Progenitor cell of endocrine pancreas (in vitro differentiated cells): Measurements from ENCODE around the gene KLHL18. TPM values are rescaled to one million over a fixed set of nuclear protein-coding genes. Genes with fewer than 3 reads are reported as not detected.

Experiments used
- DNase-seq: peaks from one replicate; pipeline ENCODE4 v3.0.0; 2021; ENCODE audit warnings: low spot score; ENCODE audit not compliant: unreplicated experiment
- H3K27ac Mint-ChIP-seq: 2 replicates; pipeline ENCODE4 v1.8.0; 2021; ENCODE audit warnings: mild to moderate bottlenecking, moderate library complexity, mixed read lengths
- H3K27me3 Mint-ChIP-seq: 2 replicates; pipeline ENCODE4 v1.8.0; 2021; ENCODE audit warnings: mixed read lengths
- H3K36me3 Mint-ChIP-seq: 2 replicates; pipeline ENCODE4 v1.8.0; 2022; ENCODE audit warnings: mixed read lengths; ENCODE audit not compliant: insufficient read depth
- H3K4me1 Mint-ChIP-seq: 2 replicates; pipeline ENCODE4 v1.8.0; 2021; ENCODE audit warnings: low read depth, mixed read lengths
- H3K4me3 Mint-ChIP-seq: 2 replicates; pipeline ENCODE4 v1.8.0; 2021; ENCODE audit warnings: low read depth, mild to moderate bottlenecking, moderate library complexity, mixed read lengths
- H3K9me3 Mint-ChIP-seq: 2 replicates; pipeline ENCODE4 v1.8.0; 2021; ENCODE audit warnings: low read depth, mixed read lengths
- total RNA-seq: library from RNA; stranded (reverse); gene quantifications from 2 replicates; pipeline ENCODE4 v1.2.1, GENCODE V29; 2021
- TF ChIP-seq, protein P1 (sequence below): fragments of 200-600 bp; sonication (generic); IDR thresholded peaks from one replicate; pipeline ENCODE4 v1.5.0; 2021; ENCODE audit warnings: antibody characterized with exemption, mild to moderate bottlenecking; ENCODE audit not compliant: unreplicated experiment

Gene KLHL18
- total RNA-seq, 1 donor from 2014 or later = 33.6 TPM

- H3K27ac Mint-ChIP-seq = no peak overlapping the region
- H3K9me3 Mint-ChIP-seq = no peaks in the 10 kb centered on the region
- no peak overlapping the region for H3K4me3 Mint-ChIP-seq
- peaks cover 8% of the 10 kb centered on the region for H3K36me3 Mint-ChIP-seq
- no peaks in the 10 kb centered on the region for H3K27me3 Mint-ChIP-seq
- TF ChIP-seq, protein P1, sequence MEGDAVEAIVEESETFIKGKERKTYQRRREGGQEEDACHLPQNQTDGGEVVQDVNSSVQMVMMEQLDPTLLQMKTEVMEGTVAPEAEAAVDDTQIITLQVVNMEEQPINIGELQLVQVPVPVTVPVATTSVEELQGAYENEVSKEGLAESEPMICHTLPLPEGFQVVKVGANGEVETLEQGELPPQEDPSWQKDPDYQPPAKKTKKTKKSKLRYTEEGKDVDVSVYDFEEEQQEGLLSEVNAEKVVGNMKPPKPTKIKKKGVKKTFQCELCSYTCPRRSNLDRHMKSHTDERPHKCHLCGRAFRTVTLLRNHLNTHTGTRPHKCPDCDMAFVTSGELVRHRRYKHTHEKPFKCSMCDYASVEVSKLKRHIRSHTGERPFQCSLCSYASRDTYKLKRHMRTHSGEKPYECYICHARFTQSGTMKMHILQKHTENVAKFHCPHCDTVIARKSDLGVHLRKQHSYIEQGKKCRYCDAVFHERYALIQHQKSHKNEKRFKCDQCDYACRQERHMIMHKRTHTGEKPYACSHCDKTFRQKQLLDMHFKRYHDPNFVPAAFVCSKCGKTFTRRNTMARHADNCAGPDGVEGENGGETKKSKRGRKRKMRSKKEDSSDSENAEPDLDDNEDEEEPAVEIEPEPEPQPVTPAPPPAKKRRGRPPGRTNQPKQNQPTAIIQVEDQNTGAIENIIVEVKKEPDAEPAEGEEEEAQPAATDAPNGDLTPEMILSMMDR = no peak
- no peak for DNase-seq
- H3K4me1 Mint-ChIP-seq = no peaks in the 10 kb centered on the region
These were observed 60.8 kb downstream of the KLHL18 start for GRCh38 chr3:47343471-47343971.

- no peak overlapping the region for H3K4me3 Mint-ChIP-seq
- TF ChIP-seq, protein P1 = no peak
- peaks cover 6% of the 10 kb centered on the region for H3K36me3 Mint-ChIP-seq
- no peaks in the 10 kb centered on the region for H3K27me3 Mint-ChIP-seq
- no peaks in the 10 kb centered on the region for H3K9me3 Mint-ChIP-seq
- no peak overlapping the region for H3K27ac Mint-ChIP-seq
- no peak for DNase-seq
- no peaks in the 10 kb centered on the region for H3K4me1 Mint-ChIP-seq
These were observed 62.2 kb downstream of the KLHL18 start for GRCh38 chr3:47344971-47345370.

DNA sequence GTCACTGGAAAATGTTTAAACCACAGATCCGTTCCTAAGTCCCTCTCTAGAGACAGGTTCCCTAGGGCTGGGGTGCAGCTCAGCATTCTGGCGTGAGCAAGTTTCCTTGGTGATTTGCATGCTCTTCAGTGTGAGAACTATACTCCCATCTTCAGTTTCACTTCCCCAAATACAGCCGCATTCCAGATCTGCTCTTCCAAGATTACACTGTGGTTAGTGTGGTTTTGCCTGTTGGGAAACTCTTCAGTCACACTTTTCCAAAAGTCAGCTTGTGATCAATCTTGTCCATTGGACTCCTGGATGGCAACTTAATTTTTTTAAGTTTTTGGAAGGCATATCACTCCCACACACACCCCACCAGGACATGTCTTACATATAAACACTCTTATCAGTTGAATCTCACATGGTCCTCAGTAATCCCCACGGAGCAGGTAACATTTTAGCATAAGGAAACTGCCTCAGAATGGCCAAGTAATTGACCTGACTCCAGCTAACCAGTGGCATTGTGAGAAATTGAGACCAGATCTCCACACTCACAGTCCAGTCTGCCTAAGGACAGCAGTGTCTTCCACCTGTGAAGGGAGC lies 64.6 kb downstream of the KLHL18 start:
- no peak for DNase-seq
- TF ChIP-seq, protein P1 = no peak
- H3K27me3 Mint-ChIP-seq = no peaks in the 10 kb centered on the region

GRCh38 chr3:47348411-47349154 lies 65.8 kb downstream of the KLHL18 start:
- no peaks in the 10 kb centered on the region for H3K9me3 Mint-ChIP-seq
- H3K4me1 Mint-ChIP-seq = no peaks in the 10 kb centered on the region
- H3K4me3 Mint-ChIP-seq = no peak overlapping the region
- H3K27me3 Mint-ChIP-seq = no peaks in the 10 kb centered on the region
- TF ChIP-seq, protein P1 = no peak
- no peak overlapping the region for H3K27ac Mint-ChIP-seq
- H3K36me3 Mint-ChIP-seq = peaks cover 6% of the 10 kb centered on the region
- no peak for DNase-seq

More for the DNA sequence above, 64.6 kb downstream of the KLHL18 start:
- H3K4me1 Mint-ChIP-seq = no peaks in the 10 kb centered on the region
- H3K36me3 Mint-ChIP-seq = peaks cover 6% of the 10 kb centered on the region
- no peak overlapping the region for H3K27ac Mint-ChIP-seq
- H3K9me3 Mint-ChIP-seq = no peaks in the 10 kb centered on the region
- no peak overlapping the region for H3K4me3 Mint-ChIP-seq

DNA sequence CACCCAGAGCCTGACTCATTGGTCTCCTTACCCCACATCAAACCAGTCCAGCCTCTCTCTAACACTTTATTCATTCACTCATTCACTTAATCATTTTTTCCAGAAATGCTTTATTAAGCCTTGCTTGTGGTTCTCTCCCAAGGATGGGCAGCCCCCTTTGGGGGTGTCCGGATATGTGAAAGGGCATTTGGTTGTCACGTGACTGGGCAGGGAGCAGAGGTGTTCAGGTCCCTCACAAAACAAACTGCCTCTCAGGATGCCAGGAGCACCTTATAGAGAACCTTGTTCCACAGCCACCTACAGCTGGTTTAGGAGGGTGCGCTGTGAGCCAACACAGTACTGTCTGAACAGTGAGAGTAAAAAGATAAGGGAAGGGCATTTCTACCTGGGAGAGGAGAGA lies 72.3 kb downstream of the KLHL18 start:
- Mint-ChIP-seq H3K27me3 (no peaks in the 10 kb centered on the region), H3K27ac (no peak overlapping the region), H3K36me3 (peaks cover 2% of the 10 kb centered on the region), H3K4me1 (no peaks in the 10 kb centered on the region), H3K4me3 (no peak overlapping the region), H3K9me3 (peaks cover 8% of the 10 kb centered on the region)
- DNase-seq = no peak
- TF ChIP-seq, protein P1 = no peak
